ENCODE data around the gene COLGALT1.

COLGALT1 gene

DNA sequence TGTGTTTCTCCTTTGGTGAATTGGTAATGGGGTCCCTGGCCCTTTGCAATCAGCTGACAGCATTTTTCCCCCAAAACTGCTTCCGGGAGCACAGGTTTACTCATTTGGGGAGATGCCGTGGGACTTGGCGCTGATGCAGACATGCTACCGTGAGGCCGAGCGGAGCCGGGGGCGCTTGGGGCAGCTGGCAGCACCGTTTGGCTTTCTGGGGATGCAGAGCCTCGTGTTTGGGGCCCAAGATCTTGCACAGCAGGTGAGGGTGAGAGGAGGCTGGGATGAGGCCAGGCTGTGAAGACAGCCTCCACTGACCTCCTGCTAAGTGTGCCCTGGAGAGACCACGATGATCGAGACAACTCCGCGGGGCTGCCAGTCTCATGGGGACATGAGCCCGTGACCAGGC is 13.4 kb upstream of the COLGALT1 start:
- no peak for DNase-seq (ENCODE audit: low read depth)
- TF ChIP-seq, protein P1, sequence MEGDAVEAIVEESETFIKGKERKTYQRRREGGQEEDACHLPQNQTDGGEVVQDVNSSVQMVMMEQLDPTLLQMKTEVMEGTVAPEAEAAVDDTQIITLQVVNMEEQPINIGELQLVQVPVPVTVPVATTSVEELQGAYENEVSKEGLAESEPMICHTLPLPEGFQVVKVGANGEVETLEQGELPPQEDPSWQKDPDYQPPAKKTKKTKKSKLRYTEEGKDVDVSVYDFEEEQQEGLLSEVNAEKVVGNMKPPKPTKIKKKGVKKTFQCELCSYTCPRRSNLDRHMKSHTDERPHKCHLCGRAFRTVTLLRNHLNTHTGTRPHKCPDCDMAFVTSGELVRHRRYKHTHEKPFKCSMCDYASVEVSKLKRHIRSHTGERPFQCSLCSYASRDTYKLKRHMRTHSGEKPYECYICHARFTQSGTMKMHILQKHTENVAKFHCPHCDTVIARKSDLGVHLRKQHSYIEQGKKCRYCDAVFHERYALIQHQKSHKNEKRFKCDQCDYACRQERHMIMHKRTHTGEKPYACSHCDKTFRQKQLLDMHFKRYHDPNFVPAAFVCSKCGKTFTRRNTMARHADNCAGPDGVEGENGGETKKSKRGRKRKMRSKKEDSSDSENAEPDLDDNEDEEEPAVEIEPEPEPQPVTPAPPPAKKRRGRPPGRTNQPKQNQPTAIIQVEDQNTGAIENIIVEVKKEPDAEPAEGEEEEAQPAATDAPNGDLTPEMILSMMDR (IDR thresholded peaks at IDR 0.05; ENCODE audit: low read length, missing control alignments), result no peak
- H3K4me3 ChIP-seq (replicated peaks; ENCODE audit: low read depth, low read length), result no peak overlapping the region

GRCh38 chr19:17542793-17543582 is 12.5 kb upstream of the COLGALT1 start:
- no peak for DNase-seq (ENCODE audit: low read depth)
- TF ChIP-seq, protein P1 (IDR thresholded peaks at IDR 0.05; ENCODE audit: low read length, missing control alignments), result no peak
- H3K4me3 ChIP-seq (replicated peaks; ENCODE audit: low read depth, low read length), result no peak overlapping the region

- no peak overlapping the region for H3K4me3 ChIP-seq (replicated peaks; ENCODE audit: low read depth, low read length)
- TF ChIP-seq, protein P1 (IDR thresholded peaks at IDR 0.05; ENCODE audit: low read length, missing control alignments), result no peak
- DNase-seq (ENCODE audit: low read depth), result no peak
Measured at GRCh38 chr19:17543986-17544385, 11.5 kb upstream of the COLGALT1 start.

GRCh38 chr19:17544418-17544817 is 11.0 kb upstream of the COLGALT1 start:
- no peak for DNase-seq (ENCODE audit: low read depth)
- H3K4me3 ChIP-seq (replicated peaks; ENCODE audit: low read depth, low read length), result no peak overlapping the region
- TF ChIP-seq, protein P1 (IDR thresholded peaks at IDR 0.05; ENCODE audit: low read length, missing control alignments), result no peak

DNA sequence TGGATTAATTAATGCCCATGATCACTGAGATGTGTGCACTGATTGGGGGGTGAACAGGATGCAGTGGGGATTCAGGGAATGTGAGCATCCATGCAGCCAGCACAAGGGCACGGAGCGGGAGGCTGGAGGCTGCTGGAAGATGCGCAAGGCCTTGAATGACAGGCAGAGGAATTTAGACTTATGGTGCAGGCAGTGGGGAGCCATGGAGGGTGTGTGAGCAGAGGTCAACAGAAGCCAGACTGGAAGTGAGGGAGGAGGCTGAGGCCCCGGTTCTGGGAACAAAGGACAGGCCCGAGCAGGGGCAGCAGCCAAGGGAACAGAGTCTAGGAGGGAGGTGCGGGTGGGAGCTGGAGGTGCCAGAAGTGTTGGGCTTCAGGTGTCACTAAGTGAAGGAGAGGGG is 7.3 kb upstream of the COLGALT1 start:
- no peak overlapping the region for H3K4me3 ChIP-seq (replicated peaks; ENCODE audit: low read depth, low read length)
- DNase-seq (ENCODE audit: low read depth), result no peak
- TF ChIP-seq, protein P1 (IDR thresholded peaks at IDR 0.05; ENCODE audit: low read length, missing control alignments), result no peak

GRCh38 chr19:17549085-17549740 is 6.2 kb upstream of the COLGALT1 start:
- no peak for DNase-seq (ENCODE audit: low read depth)
- H3K4me3 ChIP-seq (replicated peaks; ENCODE audit: low read depth, low read length), result no peak overlapping the region
- TF ChIP-seq, protein P1 (IDR thresholded peaks at IDR 0.05; ENCODE audit: low read length, missing control alignments), result no peak

Measured in fibroblast of pulmonary artery (primary cell).